ENCODE measurements around the gene UBE2S.
"Not testable (repeated sequence)": the region's sequence is repeated elsewhere in the genome, so short reads cannot be mapped to it uniquely, and the experiment has no call there.

The UBE2S gene

DNA sequence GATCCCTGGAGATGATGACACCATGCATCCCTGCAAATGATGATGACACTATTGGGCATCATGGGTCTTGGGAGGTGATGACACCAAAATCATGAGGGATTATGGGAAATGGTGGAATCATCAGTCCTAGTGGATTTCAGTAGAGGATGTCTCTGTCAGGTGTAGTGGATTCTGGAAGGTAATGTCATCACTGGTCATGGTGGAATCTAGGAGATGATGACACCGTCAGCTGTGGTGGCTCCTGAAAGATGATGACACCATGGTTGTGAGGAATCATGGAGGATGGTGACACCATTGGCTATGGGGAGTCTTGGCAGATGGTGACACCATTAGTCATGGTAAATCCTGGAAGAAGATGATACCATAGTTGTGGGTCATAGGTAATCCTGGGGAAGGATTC is 23.6 kb upstream of the UBE2S start:
- H3K4me1 ChIP-seq (ENCODE audit: control insufficient read depth in 1 of 2, insufficient read depth in 1 of 2, low read depth in 1 of 2, low read length in 1 of 2) = no peaks in the 10 kb centered on the region
- TF ChIP-seq, protein P1, sequence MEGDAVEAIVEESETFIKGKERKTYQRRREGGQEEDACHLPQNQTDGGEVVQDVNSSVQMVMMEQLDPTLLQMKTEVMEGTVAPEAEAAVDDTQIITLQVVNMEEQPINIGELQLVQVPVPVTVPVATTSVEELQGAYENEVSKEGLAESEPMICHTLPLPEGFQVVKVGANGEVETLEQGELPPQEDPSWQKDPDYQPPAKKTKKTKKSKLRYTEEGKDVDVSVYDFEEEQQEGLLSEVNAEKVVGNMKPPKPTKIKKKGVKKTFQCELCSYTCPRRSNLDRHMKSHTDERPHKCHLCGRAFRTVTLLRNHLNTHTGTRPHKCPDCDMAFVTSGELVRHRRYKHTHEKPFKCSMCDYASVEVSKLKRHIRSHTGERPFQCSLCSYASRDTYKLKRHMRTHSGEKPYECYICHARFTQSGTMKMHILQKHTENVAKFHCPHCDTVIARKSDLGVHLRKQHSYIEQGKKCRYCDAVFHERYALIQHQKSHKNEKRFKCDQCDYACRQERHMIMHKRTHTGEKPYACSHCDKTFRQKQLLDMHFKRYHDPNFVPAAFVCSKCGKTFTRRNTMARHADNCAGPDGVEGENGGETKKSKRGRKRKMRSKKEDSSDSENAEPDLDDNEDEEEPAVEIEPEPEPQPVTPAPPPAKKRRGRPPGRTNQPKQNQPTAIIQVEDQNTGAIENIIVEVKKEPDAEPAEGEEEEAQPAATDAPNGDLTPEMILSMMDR (IDR thresholded peaks at IDR 0.05) = no peak
- H3K9me3 ChIP-seq = no peaks in the 10 kb centered on the region
- H3K27ac ChIP-seq = no peak overlapping the region
- H3K4me3 ChIP-seq (ENCODE audit: low read depth in 1 of 2, low read length in 1 of 2) = no peak overlapping the region
- H3K36me3 ChIP-seq = no peaks in the 10 kb centered on the region
- H3K27me3 ChIP-seq = peaks cover 72% of the 10 kb centered on the region

GRCh38 chr19:55426042-55426441 is 18.5 kb upstream of the UBE2S start:
- H3K36me3 ChIP-seq = no peaks in the 10 kb centered on the region
- H3K9me3 ChIP-seq = no peaks in the 10 kb centered on the region
- TF ChIP-seq, protein P1 (IDR thresholded peaks at IDR 0.05) = no peak
- H3K27ac ChIP-seq = no peak overlapping the region
- no peaks in the 10 kb centered on the region for H3K4me1 ChIP-seq (ENCODE audit: control insufficient read depth in 1 of 2, insufficient read depth in 1 of 2, low read depth in 1 of 2, low read length in 1 of 2)
- peaks cover 42% of the 10 kb centered on the region for H3K27me3 ChIP-seq
- no peak overlapping the region for H3K4me3 ChIP-seq (ENCODE audit: low read depth in 1 of 2, low read length in 1 of 2)

- Histone ChIP-seq H3K9me3 (no peaks in the 10 kb centered on the region), H3K27ac (no peak overlapping the region), H3K4me3 (ENCODE audit: low read depth in 1 of 2, low read length in 1 of 2) (no peak overlapping the region), H3K27me3 (peaks cover 42% of the 10 kb centered on the region), H3K36me3 (no peaks in the 10 kb centered on the region), H3K4me1 (ENCODE audit: control insufficient read depth in 1 of 2, insufficient read depth in 1 of 2, low read depth in 1 of 2, low read length in 1 of 2) (no peaks in the 10 kb centered on the region)
- TF ChIP-seq, protein P1 (IDR thresholded peaks at IDR 0.05) = no peak
Measured at GRCh38 chr19:55424518-55424917, 16.9 kb upstream of the UBE2S start.

DNA sequence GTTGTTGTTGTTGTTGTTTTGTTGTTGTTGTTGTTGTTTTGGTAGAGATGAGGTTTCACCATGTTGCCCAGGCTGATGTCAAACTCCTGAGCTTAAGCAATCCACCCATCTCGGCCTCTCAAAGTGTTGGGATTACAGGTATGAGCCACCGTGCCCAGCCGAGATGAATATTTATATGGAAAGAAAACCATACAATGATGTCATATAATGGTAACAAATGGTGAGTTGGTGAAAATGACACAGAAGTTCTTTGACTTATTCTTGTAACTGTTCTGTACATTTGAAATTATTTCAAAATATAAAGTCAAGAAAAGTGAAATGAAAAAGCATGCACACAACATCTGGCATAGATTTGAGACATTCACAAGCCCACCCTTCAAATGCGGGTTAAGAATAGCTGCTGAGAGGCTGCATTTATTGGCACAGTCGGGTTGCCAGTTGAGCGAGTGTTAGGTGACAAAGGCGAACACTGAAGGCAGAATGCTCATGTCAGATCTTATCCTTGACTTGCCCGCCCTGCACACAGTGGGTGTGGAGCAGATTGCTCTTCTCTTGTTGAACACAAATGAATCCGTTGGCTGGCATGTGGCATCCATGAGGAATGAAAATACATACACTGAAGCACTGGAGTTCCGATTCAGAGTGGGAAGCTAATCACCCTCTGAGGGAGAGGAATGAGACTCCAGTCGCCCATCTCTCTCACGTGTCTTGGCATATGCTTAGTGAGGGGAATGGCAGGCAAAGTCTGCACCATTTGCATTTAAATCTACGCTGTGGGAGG is 15.8 kb upstream of the UBE2S start:
- no peaks in the 10 kb centered on the region for H3K9me3 ChIP-seq
- H3K27ac ChIP-seq = no peak overlapping the region
- TF ChIP-seq, protein P1 (IDR thresholded peaks at IDR 0.05) = no peak
- no peak overlapping the region for H3K4me3 ChIP-seq (ENCODE audit: low read depth in 1 of 2, low read length in 1 of 2)
- no peaks in the 10 kb centered on the region for H3K36me3 ChIP-seq
- peaks cover 41% of the 10 kb centered on the region for H3K27me3 ChIP-seq
- no peaks in the 10 kb centered on the region for H3K4me1 ChIP-seq (ENCODE audit: control insufficient read depth in 1 of 2, insufficient read depth in 1 of 2, low read depth in 1 of 2, low read length in 1 of 2)

DNA sequence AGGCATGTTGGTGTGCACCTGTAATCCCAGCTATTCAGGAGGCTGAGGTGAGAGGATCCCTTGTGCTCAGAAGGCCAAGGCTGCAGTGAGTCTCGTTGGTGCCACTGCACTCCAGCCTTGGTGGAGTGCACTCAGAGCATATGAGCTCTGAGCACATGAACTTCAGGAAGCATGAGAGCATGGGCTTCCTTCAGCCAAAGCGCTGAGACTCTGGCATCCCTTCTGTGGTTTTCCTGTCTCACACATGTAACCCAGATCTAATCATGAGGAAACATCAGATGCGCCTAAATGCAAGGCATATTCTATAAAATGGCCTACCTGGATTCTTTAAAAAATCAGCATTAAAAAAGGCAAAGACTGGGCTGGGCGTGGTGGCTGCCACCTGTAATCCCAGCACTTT is 13.7 kb upstream of the UBE2S start:
- not testable (repeated sequence) for H3K9me3 ChIP-seq

DNA sequence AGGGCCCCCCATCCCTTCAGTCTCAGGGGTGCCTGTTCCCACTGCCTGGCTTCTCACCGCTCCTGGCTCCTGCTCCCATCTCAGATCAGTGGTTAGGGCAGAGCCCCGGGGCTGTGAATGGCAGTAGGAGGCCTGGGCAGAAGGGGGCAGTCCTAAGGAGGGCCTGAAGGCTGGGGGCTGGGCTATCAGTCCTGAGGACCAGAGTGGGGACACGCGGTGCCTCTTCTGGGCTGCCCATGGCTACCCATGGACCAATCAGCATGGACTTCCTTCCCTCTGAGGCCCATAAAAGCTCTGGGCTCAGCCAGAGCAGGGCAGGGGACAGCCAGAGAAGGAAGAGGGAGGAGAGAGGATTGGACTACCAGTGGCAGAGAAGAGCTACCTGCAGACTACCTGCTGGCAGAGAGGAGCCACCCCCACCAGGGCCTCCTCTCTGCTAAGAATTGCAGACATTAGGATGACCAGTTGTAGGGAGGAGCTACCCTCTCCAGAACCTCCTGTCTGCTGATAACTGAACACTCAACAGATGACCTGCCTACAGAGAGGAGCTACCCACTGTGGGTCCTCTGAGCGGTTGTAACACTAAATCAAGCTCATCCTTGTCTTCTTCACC is 12.1 kb upstream of the UBE2S start:
- Histone ChIP-seq H3K27me3 (peaks cover 24% of the 10 kb centered on the region), H3K27ac (no peak overlapping the region), H3K4me3 (ENCODE audit: low read depth in 1 of 2, low read length in 1 of 2) (no peak overlapping the region), H3K36me3 (no peaks in the 10 kb centered on the region), H3K4me1 (ENCODE audit: control insufficient read depth in 1 of 2, insufficient read depth in 1 of 2, low read depth in 1 of 2, low read length in 1 of 2) (no peaks in the 10 kb centered on the region), H3K9me3 (no peaks in the 10 kb centered on the region)
- TF ChIP-seq, protein P1 (IDR thresholded peaks at IDR 0.05) = no peak

More for the DNA sequence above, 13.7 kb upstream of the UBE2S start:
- H3K27me3 ChIP-seq = peaks cover 38% of the 10 kb centered on the region
- H3K27ac ChIP-seq; H3K4me1 ChIP-seq (ENCODE audit: control insufficient read depth in 1 of 2, insufficient read depth in 1 of 2, low read depth in 1 of 2, low read length in 1 of 2); H3K4me3 ChIP-seq (ENCODE audit: low read depth in 1 of 2, low read length in 1 of 2); H3K36me3 ChIP-seq: not testable (repeated sequence)

All from neutrophil (primary cell).